C4-2B (cell line): ENCODE results near the gene PPP1R1C.

ENCODE experiments used
- H3K27ac ChIP-seq: fragments of 450-650 bp; 2 replicates; pipeline ENCODE4 v1.5.1; 2017
- ZFX ChIP-seq: fragments of 450-650 bp; IDR thresholded peaks from 2 replicates; pipeline ENCODE4 v1.6.1; 2017
- TF ChIP-seq, protein P1 (sequence below): fragments of 450-650 bp; conservative IDR thresholded peaks from 2 replicates; pipeline ENCODE4 v1.5.1; 2017; ENCODE audit warnings: mild to moderate bottlenecking

The PPP1R1C gene

DNA sequence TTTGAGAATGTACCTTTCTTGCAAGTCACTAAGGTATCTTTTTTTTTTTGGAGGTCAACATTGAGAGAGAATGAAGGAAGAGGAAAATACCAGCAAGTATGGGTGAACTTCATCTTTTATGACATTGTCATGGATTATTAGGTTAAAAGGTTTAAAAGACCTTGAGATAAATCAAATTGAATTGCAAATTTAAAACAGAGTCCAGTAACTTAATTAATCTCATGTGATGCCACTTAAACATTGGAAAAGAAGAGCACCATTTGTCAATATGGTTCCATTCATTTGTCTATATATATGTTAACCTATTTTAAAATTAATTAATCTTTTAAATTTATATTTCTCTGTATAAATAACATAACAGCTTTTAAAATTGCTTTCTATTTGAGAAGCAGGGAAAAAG is 83.8 kb downstream of the PPP1R1C start:
- H3K27ac ChIP-seq: no peak overlapping the region
- TF ChIP-seq, protein P1, sequence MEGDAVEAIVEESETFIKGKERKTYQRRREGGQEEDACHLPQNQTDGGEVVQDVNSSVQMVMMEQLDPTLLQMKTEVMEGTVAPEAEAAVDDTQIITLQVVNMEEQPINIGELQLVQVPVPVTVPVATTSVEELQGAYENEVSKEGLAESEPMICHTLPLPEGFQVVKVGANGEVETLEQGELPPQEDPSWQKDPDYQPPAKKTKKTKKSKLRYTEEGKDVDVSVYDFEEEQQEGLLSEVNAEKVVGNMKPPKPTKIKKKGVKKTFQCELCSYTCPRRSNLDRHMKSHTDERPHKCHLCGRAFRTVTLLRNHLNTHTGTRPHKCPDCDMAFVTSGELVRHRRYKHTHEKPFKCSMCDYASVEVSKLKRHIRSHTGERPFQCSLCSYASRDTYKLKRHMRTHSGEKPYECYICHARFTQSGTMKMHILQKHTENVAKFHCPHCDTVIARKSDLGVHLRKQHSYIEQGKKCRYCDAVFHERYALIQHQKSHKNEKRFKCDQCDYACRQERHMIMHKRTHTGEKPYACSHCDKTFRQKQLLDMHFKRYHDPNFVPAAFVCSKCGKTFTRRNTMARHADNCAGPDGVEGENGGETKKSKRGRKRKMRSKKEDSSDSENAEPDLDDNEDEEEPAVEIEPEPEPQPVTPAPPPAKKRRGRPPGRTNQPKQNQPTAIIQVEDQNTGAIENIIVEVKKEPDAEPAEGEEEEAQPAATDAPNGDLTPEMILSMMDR: no peak
- no peak for TF ChIP-seq ZFX

DNA sequence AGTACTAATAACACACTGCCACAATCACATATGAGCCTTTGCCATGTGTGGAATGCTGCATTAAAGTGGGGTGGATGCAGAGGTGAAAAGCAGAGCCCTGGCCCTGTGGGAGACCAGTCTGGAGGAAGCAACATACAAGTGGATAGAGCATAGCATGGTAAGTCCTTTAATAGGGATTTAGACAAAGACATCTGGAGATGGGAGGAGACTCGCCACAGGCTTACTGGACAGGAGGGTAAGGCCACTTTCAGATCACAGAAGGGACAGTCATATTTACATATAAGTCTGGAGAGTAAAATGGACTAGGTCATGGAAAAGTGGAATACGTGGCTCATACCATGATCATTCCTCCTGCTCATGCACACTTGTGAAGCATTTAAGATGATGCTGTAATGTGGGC is 84.3 kb downstream of the PPP1R1C start:
- TF ChIP-seq, protein P1: no peak
- no peak for TF ChIP-seq ZFX
- H3K27ac ChIP-seq: no peak overlapping the region

DNA sequence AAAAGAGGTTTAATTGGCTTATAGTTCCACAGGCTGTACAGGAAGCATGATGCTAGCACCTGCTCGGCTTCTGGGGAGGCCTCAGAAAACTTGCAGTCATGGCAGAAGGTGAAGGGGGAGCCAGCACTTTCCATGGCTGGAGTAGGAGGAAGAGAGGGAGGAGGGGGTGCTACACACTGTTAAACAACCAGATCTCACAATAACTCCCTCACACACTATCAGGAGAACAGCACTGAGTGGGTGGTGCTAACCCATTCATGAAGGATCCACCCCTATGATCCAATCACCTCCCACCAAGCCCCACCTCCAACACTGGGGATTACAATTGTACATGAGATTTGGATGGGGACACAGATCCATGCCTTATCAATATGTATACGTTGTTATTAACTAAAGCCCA is 85.1 kb downstream of the PPP1R1C start:
- no peak overlapping the region for H3K27ac ChIP-seq
- TF ChIP-seq, protein P1: no peak
- no peak for TF ChIP-seq ZFX

DNA sequence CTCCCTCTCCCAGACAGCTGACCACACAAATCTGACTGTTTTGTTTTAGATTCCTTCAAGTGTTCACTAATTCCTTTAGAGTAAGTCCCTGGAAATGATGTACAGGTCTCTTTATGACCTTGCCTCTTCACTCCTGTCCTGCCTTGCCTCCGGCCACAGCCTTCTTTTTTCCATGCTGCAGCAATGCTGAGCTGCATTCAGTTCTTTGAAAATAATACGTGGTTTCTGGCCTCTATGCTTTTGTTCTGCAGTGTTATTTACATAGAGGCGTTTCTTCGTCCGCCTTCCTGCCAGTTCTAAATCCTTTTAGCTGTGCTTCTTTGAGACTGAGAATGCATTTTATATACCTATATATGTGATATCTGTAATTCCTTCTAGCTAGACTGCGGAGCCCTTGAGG is 87.2 kb downstream of the PPP1R1C start:
- TF ChIP-seq, protein P1: no peak
- TF ChIP-seq ZFX: no peak

GRCh38 chr2:182073613-182074012 is 88.0 kb downstream of the PPP1R1C start:
- TF ChIP-seq ZFX: no peak
- TF ChIP-seq, protein P1: no peak

More for the DNA sequence above, 87.2 kb downstream of the PPP1R1C start:
- no peak overlapping the region for H3K27ac ChIP-seq

DNA sequence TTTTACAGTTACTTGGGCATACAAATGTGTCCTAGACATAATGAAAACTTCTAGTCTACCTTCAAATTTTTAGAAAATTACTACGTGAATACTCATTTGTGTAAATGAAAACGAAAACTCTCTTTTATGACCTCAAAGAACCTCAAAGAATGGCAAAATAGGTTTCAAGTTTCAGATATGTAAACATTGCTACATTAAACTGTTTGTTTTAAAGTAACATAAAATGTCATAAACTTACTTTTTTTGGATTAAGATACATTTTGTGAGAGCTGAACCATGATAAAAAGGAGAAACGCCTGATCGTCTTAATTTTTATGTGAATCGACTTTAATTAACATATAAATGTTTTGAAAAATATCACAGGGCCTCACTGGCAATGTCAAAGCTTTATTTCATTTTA is 91.4 kb downstream of the PPP1R1C start:
- TF ChIP-seq ZFX: no peak
- TF ChIP-seq, protein P1: no peak
- no peak overlapping the region for H3K27ac ChIP-seq

More at GRCh38 chr2:182073613-182074012, 88.0 kb downstream of the PPP1R1C start:
- H3K27ac ChIP-seq: no peak overlapping the region

DNA sequence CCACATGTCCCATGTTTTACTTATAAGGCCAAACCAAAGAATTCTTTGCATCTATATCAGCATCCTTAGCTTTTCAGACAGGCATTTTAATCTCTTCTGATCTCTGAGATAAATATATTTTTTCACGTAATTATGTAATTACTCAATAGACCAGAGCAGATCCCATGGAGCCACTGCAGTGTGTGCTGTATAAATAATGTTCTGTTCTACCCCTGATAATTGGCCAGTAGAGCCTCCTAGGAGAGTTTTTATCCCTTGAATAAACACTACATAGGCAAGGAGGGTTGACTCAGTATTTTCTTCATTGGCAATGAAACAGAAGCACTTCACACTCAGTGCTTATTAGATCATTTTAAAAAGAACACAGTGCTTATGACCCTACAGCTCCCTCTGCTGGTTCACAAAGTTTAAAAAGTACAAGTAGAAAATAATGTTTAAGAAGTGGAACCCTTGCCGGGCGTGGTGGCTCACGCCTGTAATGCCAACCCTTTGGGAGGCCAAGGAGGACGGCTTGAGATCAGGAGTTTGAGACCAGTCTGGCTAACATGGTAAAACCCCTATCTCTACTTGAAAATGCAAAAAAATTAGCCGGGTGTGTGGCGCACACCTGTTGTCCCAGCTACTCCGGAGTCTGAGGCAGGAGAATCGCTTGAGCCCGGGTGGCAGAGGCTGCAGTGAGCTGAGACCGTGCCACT is 91.9 kb downstream of the PPP1R1C start:
- TF ChIP-seq, protein P1: peak; percentile 83
- no peak for TF ChIP-seq ZFX
- peak overlapping the region; percentile 67 for H3K27ac ChIP-seq
